HEK293 (cell line): ENCODE results near the gene HS3ST6.

Experiments used
- CTCF ChIA-PET: fragments of 350-600 bp; formaldehyde crosslinking; extraction: SDS; loops from one replicate; lab custom pipeline; 2021; ENCODE audit warnings: antibody characterized with exemption; lab: Yijun Ruan, JAX
- POLR2A ChIA-PET: fragments of 300-600 bp; formaldehyde crosslinking; extraction: SDS; loops from one replicate; lab custom pipeline; 2020; ENCODE audit warnings: antibody characterized with exemption, inconsistent platforms; lab: Yijun Ruan, JAX
- H3K27ac ChIP-seq: fragments of 200-500 bp; sonication (Bioruptor generic); 2 replicates; pipeline ENCODE4 v1.5.1; 2014; ENCODE audit warnings: low read depth, low read length, control low read depth, inconsistent platforms; ENCODE audit errors: extremely low read depth
- H3K36me3 ChIP-seq, 2 experiments: fragments of 200-500 bp in 1 of 2; sonication (Bioruptor generic) in 1 of 2; 1 replicate in 1 of 2; 2 replicates in 1 of 2; pipeline ENCODE4 v1.5.1; 2014 to 2017; ENCODE audit warnings: inconsistent platforms in 2 of 2, low read length in 2 of 2; ENCODE audit not compliant: control insufficient read depth in 2 of 2, insufficient read depth in 1 of 2
- H3K4me1 ChIP-seq: fragments of 200-500 bp; sonication (Bioruptor generic); 2 replicates; pipeline ENCODE4 v1.5.1; 2014; ENCODE audit warnings: mild to moderate bottlenecking, low read length, inconsistent platforms; ENCODE audit not compliant: control insufficient read depth, insufficient read depth
- H3K4me3 ChIP-seq: 2 replicates; pipeline ENCODE4 v1.5.1; 2011; ENCODE audit warnings: low read depth, mild to moderate bottlenecking, control low read depth, low read length, moderate library complexity
- H3K9me3 ChIP-seq: fragments of 200-500 bp; sonication (Bioruptor generic); 2 replicates; pipeline ENCODE4 v1.5.1; 2014; ENCODE audit warnings: low read depth, low read length, inconsistent platforms; ENCODE audit not compliant: control insufficient read depth, insufficient read depth
- GLIS2 ChIP-seq: fragments of 450-650 bp; formaldehyde crosslinking; IDR thresholded peaks from 2 replicates; pipeline ENCODE4 v1.5.1; 2016; ENCODE audit warnings: missing biosample characterization, missing genetic modification characterization
- IKZF3 ChIP-seq: fragments of 450-650 bp; IDR thresholded peaks from 2 replicates; pipeline ENCODE4 v1.5.0; 2018; ENCODE audit warnings: missing biosample characterization, mild to moderate bottlenecking, missing genetic modification characterization, moderate library complexity
- KLF10 ChIP-seq: fragments of 450-650 bp; IDR thresholded peaks from 2 replicates; pipeline ENCODE4 v1.5.1; 2018; ENCODE audit warnings: missing biosample characterization, mild to moderate bottlenecking, missing genetic modification characterization
- SALL2 ChIP-seq: fragments of 450-650 bp; formaldehyde crosslinking; IDR thresholded peaks from 2 replicates; pipeline ENCODE4 v1.5.0; 2017; ENCODE audit warnings: missing biosample characterization, mild to moderate bottlenecking, missing genetic modification characterization, borderline replicate concordance
- TRIM28 ChIP-seq: IDR thresholded peaks from 2 replicates; pipeline ENCODE4 v1.6.1; 2011; ENCODE audit warnings: low read length, control low read depth, borderline replicate concordance
- ZBTB48 ChIP-seq: fragments of 450-650 bp; formaldehyde crosslinking; IDR thresholded peaks from 2 replicates; pipeline ENCODE4 v1.5.1; 2016; ENCODE audit warnings: missing biosample characterization, missing genetic modification characterization
- ZNF112 ChIP-seq: fragments of 450-650 bp; formaldehyde crosslinking; IDR thresholded peaks from 2 replicates; pipeline ENCODE4 v1.5.0; 2017; ENCODE audit warnings: missing biosample characterization, missing genetic modification characterization
- ZNF146 ChIP-seq: fragments of 450-650 bp; formaldehyde crosslinking; IDR thresholded peaks from 2 replicates; pipeline ENCODE4 v1.5.1; 2016; ENCODE audit warnings: missing biosample characterization, missing genetic modification characterization
- ZNF155 ChIP-seq: fragments of 450-650 bp; formaldehyde crosslinking; IDR thresholded peaks from 2 replicates; pipeline ENCODE4 v1.5.1; 2016; ENCODE audit warnings: missing biosample characterization, missing genetic modification characterization
- ZNF600 ChIP-seq: fragments of 450-650 bp; formaldehyde crosslinking; IDR thresholded peaks from 2 replicates; pipeline ENCODE4 v1.5.1; 2016; ENCODE audit warnings: missing biosample characterization, missing genetic modification characterization
- ZNF677 ChIP-seq: fragments of 450-650 bp; IDR thresholded peaks from 2 replicates; pipeline ENCODE4 v1.5.0; 2018; ENCODE audit warnings: missing biosample characterization, mild to moderate bottlenecking, missing genetic modification characterization, moderate library complexity
- TF ChIP-seq, protein P1 (sequence below): fragments of 450-650 bp; formaldehyde crosslinking; IDR thresholded peaks from 2 replicates; pipeline ENCODE4 v1.5.1; 2017; ENCODE audit warnings: missing biosample characterization, missing genetic modification characterization
- TF ChIP-seq, protein P2 (sequence below): fragments of 450-650 bp; formaldehyde crosslinking; IDR thresholded peaks from 2 replicates; pipeline ENCODE4 v1.5.1; 2016; ENCODE audit warnings: missing biosample characterization, missing genetic modification characterization, borderline replicate concordance
- TF ChIP-seq, protein P3 (sequence below): fragments of 450-650 bp; formaldehyde crosslinking; IDR thresholded peaks from 2 replicates; pipeline ENCODE4 v1.5.1; 2016; ENCODE audit warnings: missing biosample characterization, missing genetic modification characterization, borderline replicate concordance
- TF ChIP-seq, protein P4 (sequence below): fragments of 450-650 bp; formaldehyde crosslinking; IDR thresholded peaks from 2 replicates; pipeline ENCODE4 v1.5.1; 2016; ENCODE audit warnings: missing biosample characterization, missing genetic modification characterization
- TF ChIP-seq, protein P5 (sequence below): fragments of 450-650 bp; formaldehyde crosslinking; IDR thresholded peaks from 2 replicates; pipeline ENCODE4 v1.5.1; 2017; ENCODE audit warnings: missing biosample characterization, missing genetic modification characterization

The HS3ST6 gene

DNA sequence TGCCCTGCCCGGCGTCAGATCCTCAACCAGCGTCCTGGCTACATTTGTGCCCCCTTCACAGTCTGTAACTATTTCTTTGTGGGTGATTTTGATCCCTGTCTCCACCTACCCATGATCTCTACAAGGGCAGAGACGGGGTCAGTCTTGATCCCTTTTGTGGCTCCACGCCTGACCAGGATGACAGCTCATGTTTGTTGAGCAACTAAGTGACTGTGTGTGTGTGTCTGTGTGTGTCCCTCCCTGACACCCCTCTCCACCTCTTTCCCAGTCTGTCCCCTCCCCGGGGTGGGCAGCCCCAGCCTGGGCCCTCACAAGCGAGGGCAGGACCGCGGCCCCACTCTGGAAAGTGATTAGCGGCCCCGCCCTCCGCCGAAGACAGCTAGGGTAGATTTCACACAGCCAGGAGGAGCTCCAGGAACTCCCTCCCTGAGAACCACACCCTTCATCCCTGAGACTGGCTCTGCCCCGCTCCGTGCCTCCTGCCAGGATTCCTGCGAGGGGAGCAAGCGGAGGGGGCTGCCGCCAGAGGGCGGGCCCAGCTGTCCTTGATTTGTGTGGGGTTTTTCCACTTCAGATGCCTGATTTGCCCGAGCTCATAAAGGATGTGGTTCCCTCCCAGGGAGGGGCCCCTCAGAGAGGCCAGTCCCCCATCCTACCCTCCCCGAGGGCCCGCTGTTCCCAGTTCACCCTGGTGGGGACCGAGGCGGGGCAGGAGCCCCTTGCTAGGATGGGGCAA lies 5.3 kb upstream of the HS3ST6 start (continued):
- TF ChIP-seq, protein P1, sequence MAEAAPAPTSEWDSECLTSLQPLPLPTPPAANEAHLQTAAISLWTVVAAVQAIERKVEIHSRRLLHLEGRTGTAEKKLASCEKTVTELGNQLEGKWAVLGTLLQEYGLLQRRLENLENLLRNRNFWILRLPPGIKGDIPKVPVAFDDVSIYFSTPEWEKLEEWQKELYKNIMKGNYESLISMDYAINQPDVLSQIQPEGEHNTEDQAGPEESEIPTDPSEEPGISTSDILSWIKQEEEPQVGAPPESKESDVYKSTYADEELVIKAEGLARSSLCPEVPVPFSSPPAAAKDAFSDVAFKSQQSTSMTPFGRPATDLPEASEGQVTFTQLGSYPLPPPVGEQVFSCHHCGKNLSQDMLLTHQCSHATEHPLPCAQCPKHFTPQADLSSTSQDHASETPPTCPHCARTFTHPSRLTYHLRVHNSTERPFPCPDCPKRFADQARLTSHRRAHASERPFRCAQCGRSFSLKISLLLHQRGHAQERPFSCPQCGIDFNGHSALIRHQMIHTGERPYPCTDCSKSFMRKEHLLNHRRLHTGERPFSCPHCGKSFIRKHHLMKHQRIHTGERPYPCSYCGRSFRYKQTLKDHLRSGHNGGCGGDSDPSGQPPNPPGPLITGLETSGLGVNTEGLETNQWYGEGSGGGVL (tag by site-specific recombination) = peak; percentile 91
- TF ChIP-seq ZNF155 (tag by site-specific recombination) = no peak
- TF ChIP-seq ZNF677 (tag by site-specific recombination) = no peak
- TF ChIP-seq ZNF112 (tag by site-specific recombination) = no peak
- TF ChIP-seq, protein P2, sequence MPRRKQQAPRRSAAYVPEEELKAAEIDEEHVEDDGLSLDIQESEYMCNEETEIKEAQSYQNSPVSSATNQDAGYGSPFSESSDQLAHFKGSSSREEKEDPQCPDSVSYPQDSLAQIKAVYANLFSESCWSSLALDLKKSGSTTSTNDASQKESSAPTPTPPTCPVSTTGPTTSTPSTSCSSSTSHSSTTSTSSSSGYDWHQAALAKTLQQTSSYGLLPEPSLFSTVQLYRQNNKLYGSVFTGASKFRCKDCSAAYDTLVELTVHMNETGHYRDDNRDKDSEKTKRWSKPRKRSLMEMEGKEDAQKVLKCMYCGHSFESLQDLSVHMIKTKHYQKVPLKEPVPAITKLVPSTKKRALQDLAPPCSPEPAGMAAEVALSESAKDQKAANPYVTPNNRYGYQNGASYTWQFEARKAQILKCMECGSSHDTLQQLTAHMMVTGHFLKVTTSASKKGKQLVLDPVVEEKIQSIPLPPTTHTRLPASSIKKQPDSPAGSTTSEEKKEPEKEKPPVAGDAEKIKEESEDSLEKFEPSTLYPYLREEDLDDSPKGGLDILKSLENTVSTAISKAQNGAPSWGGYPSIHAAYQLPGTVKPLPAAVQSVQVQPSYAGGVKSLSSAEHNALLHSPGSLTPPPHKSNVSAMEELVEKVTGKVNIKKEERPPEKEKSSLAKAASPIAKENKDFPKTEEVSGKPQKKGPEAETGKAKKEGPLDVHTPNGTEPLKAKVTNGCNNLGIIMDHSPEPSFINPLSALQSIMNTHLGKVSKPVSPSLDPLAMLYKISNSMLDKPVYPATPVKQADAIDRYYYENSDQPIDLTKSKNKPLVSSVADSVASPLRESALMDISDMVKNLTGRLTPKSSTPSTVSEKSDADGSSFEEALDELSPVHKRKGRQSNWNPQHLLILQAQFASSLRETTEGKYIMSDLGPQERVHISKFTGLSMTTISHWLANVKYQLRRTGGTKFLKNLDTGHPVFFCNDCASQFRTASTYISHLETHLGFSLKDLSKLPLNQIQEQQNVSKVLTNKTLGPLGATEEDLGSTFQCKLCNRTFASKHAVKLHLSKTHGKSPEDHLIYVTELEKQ = no peak
- peak; percentile 87 for TF ChIP-seq GLIS2 (tag by site-specific recombination)
- TF ChIP-seq, protein P3, sequence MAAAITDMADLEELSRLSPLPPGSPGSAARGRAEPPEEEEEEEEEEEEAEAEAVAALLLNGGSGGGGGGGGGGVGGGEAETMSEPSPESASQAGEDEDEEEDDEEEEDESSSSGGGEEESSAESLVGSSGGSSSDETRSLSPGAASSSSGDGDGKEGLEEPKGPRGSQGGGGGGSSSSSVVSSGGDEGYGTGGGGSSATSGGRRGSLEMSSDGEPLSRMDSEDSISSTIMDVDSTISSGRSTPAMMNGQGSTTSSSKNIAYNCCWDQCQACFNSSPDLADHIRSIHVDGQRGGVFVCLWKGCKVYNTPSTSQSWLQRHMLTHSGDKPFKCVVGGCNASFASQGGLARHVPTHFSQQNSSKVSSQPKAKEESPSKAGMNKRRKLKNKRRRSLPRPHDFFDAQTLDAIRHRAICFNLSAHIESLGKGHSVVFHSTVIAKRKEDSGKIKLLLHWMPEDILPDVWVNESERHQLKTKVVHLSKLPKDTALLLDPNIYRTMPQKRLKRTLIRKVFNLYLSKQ = no peak
- peak; percentile 73 for TF ChIP-seq IKZF3 (tag by site-specific recombination)
- peak; percentile 33 for TF ChIP-seq ZBTB48
- TF ChIP-seq ZNF600 (tag by site-specific recombination) = peak; percentile 48; the same call in 1 of the 2 replicates
- TF ChIP-seq SALL2 = no peak
- peak; percentile 68 for TF ChIP-seq KLF10 (tag by site-specific recombination)
- TF ChIP-seq TRIM28 = 0 out of 2 replicates have a peak, but pooled peaks have one; percentile 16

DNA sequence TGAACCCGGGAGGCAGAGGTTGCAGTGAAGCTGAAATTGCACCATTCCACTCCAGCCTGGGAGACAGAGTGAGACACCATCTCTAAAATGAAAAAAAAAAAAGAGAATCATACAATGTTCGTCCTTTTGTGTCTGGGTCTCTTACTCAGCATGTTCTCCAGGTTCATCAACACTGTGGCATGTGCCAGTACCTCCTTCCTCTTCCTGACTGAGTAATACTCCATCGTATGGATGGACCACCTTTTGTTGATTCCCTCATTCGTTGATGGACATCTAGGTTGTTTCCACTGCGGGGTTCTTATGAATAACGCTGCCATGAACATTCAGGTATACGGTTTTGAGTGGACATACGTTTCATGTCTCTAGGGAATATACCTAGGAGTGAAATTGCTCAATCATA lies 4.1 kb upstream of the HS3ST6 start:
- Histone ChIP-seq H3K9me3 (no peaks in the 10 kb centered on the region), H3K4me1 (no peaks in the 10 kb centered on the region; the same call in 1 of the 2 replicates), H3K4me3 (no peak overlapping the region), H3K27ac (no peak overlapping the region), H3K36me3 (no peaks in the 10 kb centered on the region)
- peak; percentile 92 for TF ChIP-seq ZNF146 (tag by site-specific recombination)
- TF ChIP-seq, protein P4, sequence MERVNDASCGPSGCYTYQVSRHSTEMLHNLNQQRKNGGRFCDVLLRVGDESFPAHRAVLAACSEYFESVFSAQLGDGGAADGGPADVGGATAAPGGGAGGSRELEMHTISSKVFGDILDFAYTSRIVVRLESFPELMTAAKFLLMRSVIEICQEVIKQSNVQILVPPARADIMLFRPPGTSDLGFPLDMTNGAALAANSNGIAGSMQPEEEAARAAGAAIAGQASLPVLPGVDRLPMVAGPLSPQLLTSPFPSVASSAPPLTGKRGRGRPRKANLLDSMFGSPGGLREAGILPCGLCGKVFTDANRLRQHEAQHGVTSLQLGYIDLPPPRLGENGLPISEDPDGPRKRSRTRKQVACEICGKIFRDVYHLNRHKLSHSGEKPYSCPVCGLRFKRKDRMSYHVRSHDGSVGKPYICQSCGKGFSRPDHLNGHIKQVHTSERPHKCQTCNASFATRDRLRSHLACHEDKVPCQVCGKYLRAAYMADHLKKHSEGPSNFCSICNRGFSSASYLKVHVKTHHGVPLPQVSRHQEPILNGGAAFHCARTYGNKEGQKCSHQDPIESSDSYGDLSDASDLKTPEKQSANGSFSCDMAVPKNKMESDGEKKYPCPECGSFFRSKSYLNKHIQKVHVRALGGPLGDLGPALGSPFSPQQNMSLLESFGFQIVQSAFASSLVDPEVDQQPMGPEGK (tag by site-specific recombination) = no peak
- TF ChIP-seq, protein P5, sequence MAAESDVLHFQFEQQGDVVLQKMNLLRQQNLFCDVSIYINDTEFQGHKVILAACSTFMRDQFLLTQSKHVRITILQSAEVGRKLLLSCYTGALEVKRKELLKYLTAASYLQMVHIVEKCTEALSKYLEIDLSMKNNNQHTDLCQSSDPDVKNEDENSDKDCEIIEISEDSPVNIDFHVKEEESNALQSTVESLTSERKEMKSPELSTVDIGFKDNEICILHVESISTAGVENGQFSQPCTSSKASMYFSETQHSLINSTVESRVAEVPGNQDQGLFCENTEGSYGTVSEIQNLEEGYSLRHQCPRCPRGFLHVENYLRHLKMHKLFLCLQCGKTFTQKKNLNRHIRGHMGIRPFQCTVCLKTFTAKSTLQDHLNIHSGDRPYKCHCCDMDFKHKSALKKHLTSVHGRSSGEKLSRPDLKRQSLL (tag by site-specific recombination) = no peak
- 0 out of 2 replicates have a peak, but pooled peaks have one; percentile 0 for TF ChIP-seq TRIM28
- CTCF ChIA-PET = interaction anchor here (0.7 to 1.7 kb wide), 3 partner anchors 14 to 221 kb away, joined by 3 to 6 read pairs (median 4); no protein-coding TSS in a partner anchor
- POLR2A ChIA-PET = interaction anchor here (0.6 kb wide), 1 partner anchor 100 kb away, joined by 3 read pairs; no protein-coding TSS in a partner anchor
